ENCODE data around the gene TENT4B. TPM values are rescaled to one million over a fixed set of nuclear protein-coding genes. Genes with fewer than 3 reads are reported as not detected.

Gene TENT4B
- total RNA-seq, 1 experiment from 2014 or later, result 13.0 TPM

DNA sequence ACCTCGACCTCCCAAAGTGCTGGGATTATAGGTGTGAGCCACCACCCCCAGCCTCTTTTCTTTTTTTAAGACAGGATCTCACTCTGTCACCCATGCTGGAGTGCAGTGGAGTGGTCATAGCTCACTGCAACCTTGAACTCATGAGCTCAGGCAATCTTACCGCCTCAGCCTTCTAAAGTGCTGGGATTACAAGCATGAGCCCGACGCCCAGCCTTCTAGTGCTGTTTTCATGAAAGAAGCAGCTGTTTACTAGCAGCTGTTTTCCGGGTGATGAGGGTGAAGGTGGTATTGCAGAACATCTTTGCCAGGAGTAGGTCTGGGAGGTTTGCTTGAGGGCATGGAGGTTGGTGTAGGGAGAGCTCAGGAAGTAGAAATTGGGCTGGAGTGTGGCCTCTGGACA, 115.2 kb downstream of the TENT4B start:
- no peaks in the 10 kb centered on the region for H3K79me2 ChIP-seq (ENCODE audit: insufficient read depth, low read length)
- no peak overlapping the region for H4K8ac ChIP-seq (replicated peaks; ENCODE audit: insufficient read length, low read depth, low read length)
- H3K18ac ChIP-seq (ENCODE audit: insufficient read length, low read depth, low read length), result no peak overlapping the region
- no peak overlapping the region for H3K14ac ChIP-seq (ENCODE audit: insufficient read depth, low read length)
- no peak for DNase-seq
- H3K9me3 ChIP-seq (ENCODE audit: control insufficient read depth, low read depth, low read length), result no peaks in the 10 kb centered on the region
- no peak overlapping the region for H2BK120ac ChIP-seq (ENCODE audit: low read depth, low read length, poor library complexity, severe bottlenecking)
- H3K23ac ChIP-seq (ENCODE audit: insufficient read length, low read depth, low read length), result no peak overlapping the region
- H3K4me1 ChIP-seq (ENCODE audit: insufficient read depth, low read length), result peaks cover 2% of the 10 kb centered on the region; the same call in 1 of the 2 replicates
- H3K27ac ChIP-seq (ENCODE audit: insufficient read length, low read depth, low read length), result no peak overlapping the region
- Mint-ChIP-seq H3K4me1 (peaks cover 6 to 25% of the 10 kb centered on the region in 2 experiments; a peak in 3 of 4 replicates), H3K4me3 (no peak overlapping the region), H3K27ac (no peak overlapping the region), H3K36me3 (ENCODE audit: insufficient read depth in 1 of 3, low read depth in 3 of 3) (no peaks in the 10 kb centered on the region), H3K27me3 (ENCODE audit: low read depth) (no peaks in the 10 kb centered on the region), H3K9me3 (no peaks in the 10 kb centered on the region)
- H3K9ac ChIP-seq (ENCODE audit: extremely low read depth, insufficient read length, low read length), result no peak overlapping the region
- WGBS (ENCODE audit: extremely low coverage, insufficient read length, low lambda C conversion rate), result no CpG with 5 or more reads among the region's 5 CpGs
- no peaks in the 10 kb centered on the region for H4K20me1 ChIP-seq (ENCODE audit: control insufficient read depth, insufficient read depth, insufficient read length)
- H2BK5ac ChIP-seq (ENCODE audit: insufficient read length, low read length), result no peak overlapping the region
- H3K23me2 ChIP-seq (ENCODE audit: insufficient read length, low read depth, low read length, poor library complexity, severe bottlenecking), result no peaks in the 10 kb centered on the region
- H3K4me2 ChIP-seq (ENCODE audit: insufficient read depth, insufficient read length, low read length), result no peak overlapping the region
- TF ChIP-seq, protein P1, sequence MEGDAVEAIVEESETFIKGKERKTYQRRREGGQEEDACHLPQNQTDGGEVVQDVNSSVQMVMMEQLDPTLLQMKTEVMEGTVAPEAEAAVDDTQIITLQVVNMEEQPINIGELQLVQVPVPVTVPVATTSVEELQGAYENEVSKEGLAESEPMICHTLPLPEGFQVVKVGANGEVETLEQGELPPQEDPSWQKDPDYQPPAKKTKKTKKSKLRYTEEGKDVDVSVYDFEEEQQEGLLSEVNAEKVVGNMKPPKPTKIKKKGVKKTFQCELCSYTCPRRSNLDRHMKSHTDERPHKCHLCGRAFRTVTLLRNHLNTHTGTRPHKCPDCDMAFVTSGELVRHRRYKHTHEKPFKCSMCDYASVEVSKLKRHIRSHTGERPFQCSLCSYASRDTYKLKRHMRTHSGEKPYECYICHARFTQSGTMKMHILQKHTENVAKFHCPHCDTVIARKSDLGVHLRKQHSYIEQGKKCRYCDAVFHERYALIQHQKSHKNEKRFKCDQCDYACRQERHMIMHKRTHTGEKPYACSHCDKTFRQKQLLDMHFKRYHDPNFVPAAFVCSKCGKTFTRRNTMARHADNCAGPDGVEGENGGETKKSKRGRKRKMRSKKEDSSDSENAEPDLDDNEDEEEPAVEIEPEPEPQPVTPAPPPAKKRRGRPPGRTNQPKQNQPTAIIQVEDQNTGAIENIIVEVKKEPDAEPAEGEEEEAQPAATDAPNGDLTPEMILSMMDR (conservative IDR thresholded peaks at IDR 0.05), result no peak
- H3K56ac ChIP-seq (ENCODE audit: insufficient read length, low read depth, low read length), result no peak overlapping the region
- no peaks in the 10 kb centered on the region for H3K79me1 ChIP-seq (ENCODE audit: insufficient read depth, low read depth, low read length, poor library complexity, severe bottlenecking)
- no peak overlapping the region for H2AFZ ChIP-seq (ENCODE audit: low read length)
- no peak overlapping the region for H2BK20ac ChIP-seq (ENCODE audit: low read depth, low read length, poor library complexity, severe bottlenecking)
- no peak overlapping the region for H4K91ac ChIP-seq (ENCODE audit: insufficient read length, low read depth, low read length)
- no peak overlapping the region for H3K4ac ChIP-seq (ENCODE audit: low read depth, low read length)
- H2BK15ac ChIP-seq (ENCODE audit: low read depth, low read length), result no peak overlapping the region
- H2AK5ac ChIP-seq (ENCODE audit: insufficient read length, low read length), result no peak overlapping the region
- H4K5ac ChIP-seq (ENCODE audit: insufficient read length, low read depth, low read length), result no peak overlapping the region
- H3T11ph ChIP-seq (ENCODE audit: low read length), result no peak overlapping the region
- no peaks in the 10 kb centered on the region for H3K27me3 ChIP-seq (ENCODE audit: insufficient read depth, low read length)
- no peak overlapping the region for H2BK12ac ChIP-seq (ENCODE audit: insufficient read length, low read depth, low read length)
